T1000 (cell line): ENCODE results near the gene SPIC.

Experiments
- DNase-seq: peaks from one replicate; lab custom pipeline; 2025; ENCODE audit warnings: mixed read lengths; lab: John Stamatoyannopoulos, UW

The SPIC gene

GRCh38 chr12:101536069-101536674, 61.0 kb downstream of the SPIC start:
- no peak for DNase-seq
